H1 (cell line): ENCODE results near the gene DHRS13. TPM values are rescaled to one million over a fixed set of nuclear protein-coding genes. Genes with fewer than 3 reads are reported as not detected.

ENCODE experiments used
- CTCF ChIA-PET: fragments of 300-600 bp; sonication (Branson Sonifier 250); formaldehyde crosslinking; loops from one replicate; lab custom pipeline; 2021; ENCODE audit not compliant: partially characterized antibody; lab: Charles Lee
- POLR2A ChIA-PET: fragments of 300-600 bp; sonication (Branson Sonifier 250); formaldehyde crosslinking; loops from one replicate; lab custom pipeline; 2021; ENCODE audit warnings: inconsistent platforms; ENCODE audit not compliant: partially characterized antibody; lab: Charles Lee
- DNase-seq, 2 experiments: peaks; one replicate each; pipeline versions ENCODE4 v3.0.0 to v3.0.0-alpha.2; 2010 to 2022; ENCODE audit warnings: low spot score in 2 of 2, low read depth in 1 of 2, mixed read lengths in 1 of 2
- FAIRE-seq: peaks from 2 replicates; lab custom pipeline; 2011; peaks lifted over from hg19 to GRCh38; lab: Jason Lieb, UNC
- H2AFZ ChIP-seq: 2 replicates; pipeline ENCODE4 v1.8.1; 2012; ENCODE audit warnings: low read length, inconsistent platforms
- H2AK5ac ChIP-seq: 2 replicates; pipeline ENCODE4 v1.6.1; 2013; ENCODE audit warnings: low read depth, low read length
- H2BK120ac ChIP-seq: replicated peaks from 2 replicates; pipeline ENCODE3; 2013; ENCODE audit warnings: low read depth, low read length, inconsistent platforms
- H2BK12ac ChIP-seq: 2 replicates; pipeline ENCODE4 v1.6.1; 2013; ENCODE audit warnings: low read depth, low read length
- H2BK15ac ChIP-seq: 2 replicates; pipeline ENCODE4 v1.6.1; 2013; ENCODE audit warnings: low read length
- H2BK20ac ChIP-seq: 2 replicates; pipeline ENCODE4 v1.6.1; 2013; ENCODE audit warnings: low read length
- H2BK5ac ChIP-seq: 2 replicates; pipeline ENCODE4 v1.6.1; 2013; ENCODE audit warnings: low read depth, low read length
- H3K14ac ChIP-seq: 2 replicates; pipeline ENCODE4 v1.6.1; 2013; ENCODE audit warnings: inconsistent platforms; ENCODE audit not compliant: insufficient read length
- H3K18ac ChIP-seq: 2 replicates; pipeline ENCODE4 v1.6.1; 2013; ENCODE audit warnings: low read length; ENCODE audit errors: extremely low read depth
- H3K23ac ChIP-seq: 2 replicates; pipeline ENCODE4 v1.6.1; 2013; ENCODE audit warnings: inconsistent platforms; ENCODE audit not compliant: insufficient read length
- H3K23me2 ChIP-seq: 2 replicates; pipeline ENCODE4 v1.6.1; 2013; ENCODE audit warnings: low read depth, low read length
- H3K27ac ChIP-seq: 2 replicates; pipeline ENCODE4 v1.6.1; 2011; ENCODE audit warnings: low read depth, low read length, inconsistent platforms
- H3K27me3 ChIP-seq, 4 experiments: replicated peaks in 1 of 4; 1 replicate in 1 of 4; 2 replicates in 3 of 4; pipeline versions ENCODE4 v1.6.1 to v1.8.1; 2011 to 2013; ENCODE audit warnings: low read length in 3 of 4, mild to moderate bottlenecking in 3 of 4, inconsistent platforms in 2 of 4, mixed read lengths in 2 of 4, moderate library complexity in 1 of 4; ENCODE audit not compliant: control insufficient read depth in 3 of 4, insufficient read depth in 3 of 4; ENCODE audit errors: extremely low read depth in 1 of 4
- H3K36me3 ChIP-seq, 4 experiments: 2 replicates each; pipeline versions ENCODE4 v1.6.1 to v1.8.1; 2011 to 2013; ENCODE audit warnings: mild to moderate bottlenecking in 4 of 4, low read length in 3 of 4, moderate library complexity in 2 of 4, control low read depth in 1 of 4, inconsistent platforms in 1 of 4; ENCODE audit not compliant: insufficient read depth in 4 of 4, control insufficient read depth in 2 of 4
- H3K4ac ChIP-seq: replicated peaks from 2 replicates; pipeline ENCODE3; 2013; ENCODE audit warnings: low read length, low read depth, mixed read lengths, inconsistent platforms; ENCODE audit not compliant: insufficient read length
- H3K4me1 ChIP-seq, 4 experiments: replicated peaks in 1 of 4; 1 replicate in 1 of 4; 2 replicates in 3 of 4; pipeline versions ENCODE4 v1.6.1 to v1.8.1; 2011 to 2013; ENCODE audit warnings: low read length in 3 of 4, inconsistent platforms in 2 of 4, mixed read lengths in 1 of 4; ENCODE audit not compliant: insufficient read depth in 4 of 4, control insufficient read depth in 3 of 4
- H3K4me2 ChIP-seq, 2 experiments: 2 replicates each; pipeline versions ENCODE4 v1.6.1 to v1.8.1; 2011 to 2013; ENCODE audit warnings: low read depth in 2 of 2, low read length in 2 of 2, control low read depth in 1 of 2, inconsistent platforms in 1 of 2, mild to moderate bottlenecking in 1 of 2; ENCODE audit not compliant: insufficient read depth in 1 of 2
- H3K4me3 ChIP-seq, 4 experiments: fragments of 200-600, 300-600 bp in 1 of 4; sonication (generic), shearing (Covaris generic), sonication (Bioruptor Twin) in 1 of 4; 2 replicates each; pipeline versions ENCODE4 v1.5.1 to v1.8.1; 2011 to 2016; ENCODE audit warnings: low read length in 4 of 4, low read depth in 3 of 4, control low read depth in 2 of 4, inconsistent platforms in 2 of 4, mild to moderate bottlenecking in 2 of 4, mixed read lengths in 1 of 4, moderate library complexity in 1 of 4; ENCODE audit not compliant: insufficient read depth in 2 of 4; ENCODE audit errors: extremely low read depth in 1 of 4
- H3K56ac ChIP-seq: replicated peaks from 2 replicates; pipeline ENCODE3; 2013; ENCODE audit warnings: low read depth, mild to moderate bottlenecking, mixed read lengths, low read length, inconsistent platforms; ENCODE audit not compliant: insufficient read length
- H3K79me1 ChIP-seq: 2 replicates; pipeline ENCODE4 v1.6.1; 2013; ENCODE audit warnings: low read depth, low read length, control low read depth
- H3K79me2 ChIP-seq, 2 experiments: 2 replicates each; pipeline versions ENCODE4 v1.6.1 to v1.8.1; 2012 to 2013; ENCODE audit warnings: low read length in 2 of 2, mild to moderate bottlenecking in 2 of 2, inconsistent platforms in 1 of 2; ENCODE audit not compliant: insufficient read depth in 2 of 2, control insufficient read depth in 1 of 2
- H3K9ac ChIP-seq, 4 experiments: replicated peaks in 1 of 4; 1 replicate in 1 of 4; 2 replicates in 3 of 4; pipeline versions ENCODE4 v1.6.1 to v1.8.1; 2011 to 2013; ENCODE audit warnings: low read depth in 3 of 4, low read length in 3 of 4, control low read depth in 2 of 4, mild to moderate bottlenecking in 2 of 4, moderate library complexity in 2 of 4, inconsistent platforms in 1 of 4; ENCODE audit errors: extremely low read depth in 1 of 4
- H3K9me3 ChIP-seq, 2 experiments: 2 replicates each; pipeline versions ENCODE4 v1.6.1 to v1.8.1; 2012 to 2013; ENCODE audit warnings: mild to moderate bottlenecking in 2 of 2, moderate library complexity in 2 of 2, control low read depth in 1 of 2, inconsistent platforms in 1 of 2, low read depth in 1 of 2, low read length in 1 of 2, mixed read lengths in 1 of 2; ENCODE audit not compliant: insufficient read depth in 2 of 2
- H4K20me1 ChIP-seq, 2 experiments: replicated peaks in 1 of 2; 2 replicates each; pipeline versions ENCODE3 to v1.8.1; 2011 to 2013; ENCODE audit warnings: inconsistent platforms in 2 of 2, low read length in 2 of 2, mild to moderate bottlenecking in 1 of 2; ENCODE audit not compliant: insufficient read depth in 2 of 2, control insufficient read depth in 1 of 2
- H4K5ac ChIP-seq: 2 replicates; pipeline ENCODE4 v1.6.1; 2013; ENCODE audit warnings: low read length, low read depth, mixed read lengths, inconsistent platforms; ENCODE audit not compliant: insufficient read length
- H4K8ac ChIP-seq: 2 replicates; pipeline ENCODE4 v1.8.0; 2013; ENCODE audit warnings: mild to moderate bottlenecking, moderate library complexity, low read length, inconsistent platforms; ENCODE audit not compliant: insufficient read depth; ENCODE audit errors: extremely low read depth
- H4K91ac ChIP-seq: replicated peaks from 2 replicates; pipeline ENCODE3; 2013; ENCODE audit warnings: low read length, mixed read lengths, inconsistent platforms; ENCODE audit not compliant: insufficient read length
- POLR2A ChIP-seq, 2 experiments: IDR thresholded peaks; 1 replicate in 1 of 2; 2 replicates in 1 of 2; pipeline ENCODE4 v1.6.1; 2011; ENCODE audit warnings: low read depth in 2 of 2, low read length in 2 of 2, mild to moderate bottlenecking in 2 of 2; ENCODE audit errors: control extremely low read depth in 1 of 2
- POLR2AphosphoS5 ChIP-seq: IDR thresholded peaks from 2 replicates; pipeline ENCODE4 v1.6.1; 2011; ENCODE audit warnings: low read depth, low read length
- SAP30 ChIP-seq: fragments of 300-600 bp; sonication (generic); IDR thresholded peaks from 2 replicates; pipeline ENCODE4 v1.7.1; 2012; ENCODE audit warnings: low read length, moderate library complexity, mild to moderate bottlenecking, inconsistent platforms; ENCODE audit not compliant: insufficient read depth, insufficient replicate concordance
- WGBS, 2 experiments: shearing (Covaris generic) in 1 of 2; methylation state at CpG; one replicate each; pipeline versions ENCODE4 v1.1.6 to v1.1.7; 2013 to 2015; ENCODE audit warnings: low lambda C conversion rate in 2 of 2, mixed read lengths in 2 of 2, inconsistent platforms in 1 of 2, low coverage in 1 of 2, missing lambda C conversion rate in 1 of 2; ENCODE audit not compliant: insufficient replicate concordance in 2 of 2, insufficient coverage in 1 of 2, insufficient read length in 1 of 2; ENCODE audit errors: extremely low coverage in 1 of 2, missing lambda C conversion rate in 1 of 2; 5-methylcytosine and 5-hydroxymethylcytosine counted together
- polyA plus RNA-seq, 7 experiments: library from polyadenylated mRNA; depleted of rRNA in 3 of 7; stranded (reverse) in 5 of 7; unstranded in 2 of 7; fragments of >200 nt in 5 of 7; fragments of 200-250 nt in 2 of 7; gene quantifications; 1 replicate in 5 of 7; 2 replicates in 1 of 7; 4 replicates in 1 of 7; pipeline versions ENCODE4 v1.2.1 to v1.2.3, GENCODE V29; 2011 to 2013; ENCODE audit warnings: missing spikeins in 2 of 7, mixed read lengths in 2 of 7
- total RNA-seq: library from RNA; stranded (reverse); fragmentation: NEBNext Ultra II Directional; extraction: Animal tissue kit (Norgen Biotek cat#: 25700); gene quantifications from 2 replicates; pipeline ENCODE4 v1.2.1, GENCODE V29; 2021

The DHRS13 gene
- total and polyA plus RNA-seq, 2 of the 8 experiments (the other 6 are each of a cell fraction or from before 2014, with no cell fraction given): 23.7 to 30.0 TPM

DNA sequence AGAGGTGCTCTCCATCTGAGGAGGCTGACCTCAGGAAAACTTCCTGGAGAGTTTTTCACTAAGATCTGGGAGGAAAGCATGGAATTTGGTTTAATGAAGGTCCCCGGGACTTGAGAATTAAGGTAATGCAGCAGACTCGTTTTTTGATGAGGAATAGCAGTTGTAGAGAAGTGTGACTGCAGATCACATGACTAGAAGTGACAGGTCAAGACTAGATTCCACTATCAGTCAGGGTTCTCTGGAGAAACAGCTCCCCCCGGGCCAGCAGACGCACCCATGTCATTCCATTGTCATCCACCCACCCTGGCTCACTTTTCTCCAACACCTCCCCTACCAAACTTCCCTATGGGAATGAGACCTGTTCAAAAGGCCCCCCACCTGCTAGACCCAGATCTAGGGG lies 1.9 kb upstream of the DHRS13 start:
- H3K4me3 ChIP-seq: no peak overlapping the region
- H3K79me1 ChIP-seq: peaks cover 3% of the 10 kb centered on the region
- no peak overlapping the region for H2BK5ac ChIP-seq
- H3K4ac ChIP-seq: no peak overlapping the region
- H2BK15ac ChIP-seq: no peak overlapping the region
- H3K4me2 ChIP-seq: no peak overlapping the region
- no peaks in the 10 kb centered on the region for H3K9me3 ChIP-seq
- H3K18ac ChIP-seq: no peak overlapping the region
- H3K4me1 ChIP-seq: peaks cover 0 to 9% (median 5%) of the 10 kb centered on the region in 4 experiments; a peak in 5 of 7 replicates
- no peak overlapping the region for H4K91ac ChIP-seq
- no peak overlapping the region for H2BK12ac ChIP-seq
- H2AK5ac ChIP-seq: no peak overlapping the region
- H4K5ac ChIP-seq: no peak overlapping the region
- no peak for DNase-seq
- no peak overlapping the region for H2BK120ac ChIP-seq
- no peak for TF ChIP-seq SAP30
- no peak; a peak in 1 of 3 replicates for TF ChIP-seq POLR2A (IDR thresholded peaks at IDR 0.05; ENCODE audit: control extremely low read depth in 1 of 2, low read depth in 2 of 2, low read length in 2 of 2)
- 0 out of 2 replicates have a peak, but pooled peaks have one; percentile 18 for TF ChIP-seq POLR2AphosphoS5
- CTCF ChIA-PET: interaction anchor here (0.7 to 5.6 kb wide), 6 partner anchors 8 to 178 kb away, joined by 3 to 45 read pairs (median 6); partner anchors contain the start of genes NEK8 and TLCD1
- no peak overlapping the region for H3K56ac ChIP-seq
- peaks cover 0 to 3% of the 10 kb centered on the region in 2 experiments; a peak in 2 of 4 replicates for H3K79me2 ChIP-seq
- WGBS, 2 experiments: 79% methylated on average over 4 of the region's 4 CpGs; no CpG with 5 or more reads in 1 of the 2 experiments
- no peak overlapping the region for H3K9ac ChIP-seq
- FAIRE-seq: no peak
- no peak overlapping the region for H3K23ac ChIP-seq
- H4K8ac ChIP-seq: no peak overlapping the region
- peaks cover 28 to 42% (median 36%) of the 10 kb centered on the region in 4 experiments for H3K36me3 ChIP-seq
- peaks cover 8% of the 10 kb centered on the region; the same call in 1 of the 2 replicates for H3K23me2 ChIP-seq
- H3K14ac ChIP-seq: no peak overlapping the region
- H3K27me3 ChIP-seq: no peaks in the 10 kb centered on the region
- POLR2A ChIA-PET: interaction anchor here (0.6 to 7.7 kb wide), 12 partner anchors 8 to 208 kb away, joined by 3 to 71 read pairs (median 3); partner anchors contain the start of genes NEK8, PHF12, TLCD1 and TRAF4
- peaks cover 2 to 7% of the 10 kb centered on the region in 2 experiments for H4K20me1 ChIP-seq
- no peak overlapping the region for H2BK20ac ChIP-seq
- no peak overlapping the region for H3K27ac ChIP-seq
- H2AFZ ChIP-seq: no peak overlapping the region
